Heart right ventricle (tissue), 16 donors: ENCODE results near the gene KIF26B. TPM values are rescaled to one million over a fixed set of nuclear protein-coding genes. Genes with fewer than 3 reads are reported as not detected.

ENCODE experiments used
- ATAC-seq, 8 donors: fragments of 200-7000 bp; cut with Tn5 transposase; one replicate each; pipeline ENCODE4 v1.9.1; 2020; ENCODE audit warnings: mild to moderate bottlenecking in 8 of 8, moderate library complexity in 8 of 8, moderate number of reproducible peaks in 1 of 8
- DNase-seq, 2 donors: peaks; one replicate each; pipeline ENCODE4 v3.0.0-alpha.2; 2020
- H3K27ac ChIP-seq, 10 donors: fragments of 200-600 bp; sonication (generic) in 2 of 10; one replicate each; pipeline versions ENCODE4 v1.5.0 to v1.8.0; 2020 to 2022; ENCODE audit warnings: mild to moderate bottlenecking in 3 of 10
- H3K27me3 ChIP-seq, 7 donors: fragments of 200-600 bp; one replicate each; pipeline ENCODE4 v1.8.0; 2021 to 2022; ENCODE audit warnings: mild to moderate bottlenecking in 2 of 7
- H3K36me3 ChIP-seq, 9 donors: fragments of 200-600 bp; sonication (generic) in 1 of 9; one replicate each; pipeline versions ENCODE4 v1.5.0 to v1.8.0; 2020 to 2022; ENCODE audit warnings: mild to moderate bottlenecking in 2 of 9
- H3K4me1 ChIP-seq, 9 donors: fragments of 200-600 bp; sonication (generic) in 1 of 9; one replicate each; pipeline versions ENCODE4 v1.5.0 to v1.8.0; 2020 to 2022; ENCODE audit warnings: mild to moderate bottlenecking in 4 of 9
- H3K4me3 ChIP-seq, 10 donors: fragments of 200-600 bp; sonication (generic) in 2 of 10; one replicate each; pipeline versions ENCODE4 v1.5.0 to v1.8.0; 2020 to 2022; ENCODE audit warnings: mild to moderate bottlenecking in 7 of 10, moderate library complexity in 2 of 10
- H3K9me3 ChIP-seq, 11 donors: fragments of 200-600 bp in 10 of 11; sonication (generic) in 2 of 11; one replicate each; pipeline versions ENCODE4 v1.5.0 to v1.8.0; 2013 to 2022; ENCODE audit warnings: mild to moderate bottlenecking in 2 of 11, control low read depth in 1 of 11, moderate library complexity in 1 of 11
- CTCF ChIP-seq, 9 donors: fragments of 200-600 bp; sonication (generic) in 2 of 9; IDR thresholded peaks; one replicate each; pipeline versions ENCODE4 v1.5.0 to v1.8.0; 2021 to 2022; ENCODE audit warnings: antibody characterized with exemption in 9 of 9, mild to moderate bottlenecking in 5 of 9, moderate library complexity in 1 of 9
- WGBS, 2 donors: extraction: QIAGEN DNeasy Blood & Tissue Kit; methylation state at CpG; one replicate each; pipeline ENCODE4 v1.1.7; 2013; ENCODE audit warnings: inconsistent platforms in 1 of 2; 5-methylcytosine and 5-hydroxymethylcytosine counted together
- intact Hi-C, 10 donors: fragments of 100-400 bp; cut with DNase I; formaldehyde crosslinking; loops; one replicate each; pipeline versions ENCODE4 v1.11.1 to v1.14.2; 2022
- polyA plus RNA-seq, 2 donors: library from polyadenylated mRNA; stranded (reverse); fragments of 200-250 nt; gene quantifications; one replicate each; pipeline ENCODE4 v1.2.3, GENCODE V29; 2013
- total RNA-seq, 10 donors: library from RNA; stranded (reverse); fragmentation: NEBNext Ultra II Directional in 3 of 10; extraction: Animal tissue kit (Norgen Biotek cat#: 25700) in 3 of 10; gene quantifications; one replicate each; pipeline versions ENCODE4 v1.2.1 to v1.2.4, GENCODE V29; 2021 to 2023
- donor health status: Arrhythmogenic right ventricular cardiomyopathy.
- donor health status: ischemic (EF 13 %, LVEDD 7.1; RV severe dilation, severe dysfunction).
- donor health status: healthy with polysubstance abuse.
- donor health status: DM: no; HTN: yes; CAD: no.
- donor health status: DM: no; HTN: no; CAD: no.
- donor health status: ischemic (EF 25% LVEDD 6.9; RV normal size, moderate dysfunction).
- donor health status: ischemic (EF 25% LVEDD 5.7; RV mildly dilated, moderate dysfunction).
- donor health status: healthy.
- donor health status: DM: yes; HTN: yes; CAD: no.
- donor health status: Ischemic cardiomyopathy.
- donor health status: ischemic (EF 35%, LVEDD 5.7; RV mildly dilated, moderate dysfunction).
- donor health status: nonischemic (EF 11% LVEDD 7.7; RV severe dilation, severe dysfunction).
- donor health status: DM: yes; HTN: yes; CAD: no.
- donor health status: PGD.
- donor health status: ischemic (EF 29% LVEDD 5.4; RV normal size, mild dysfunction).
- donor health status: nonischemic (EF 23%, LVEDD 6.1; RV moderate dilation, normal function).

KIF26B gene
- total and polyA plus RNA-seq, 12 donors: 0.66 to 8.8 (median 2.8) TPM

- intact Hi-C loops: no loop called here
- H3K9me3 ChIP-seq: no peaks in the 10 kb centered on the region
- whole genome bisulfite sequencing, 2 donors: 86 to 92% methylated on average over 7 of the region's 7 CpGs
- no peak overlapping the region for H3K27ac ChIP-seq
- ATAC-seq (no peak), DNase-seq (no peak)
- no peak for TF ChIP-seq CTCF (IDR thresholded peaks at IDR 0.05)
- H3K27me3 ChIP-seq: no peaks in the 10 kb centered on the region
- peaks cover 0 to 33% (median 0%) of the 10 kb centered on the region in 9 donors for H3K36me3 ChIP-seq
- no peaks in the 10 kb centered on the region for H3K4me1 ChIP-seq
- H3K4me3 ChIP-seq: no peak overlapping the region
Measured at GRCh38 chr1:245121523-245121922, 33.3 kb upstream of the KIF26B start.

GRCh38 chr1:245124241-245124640, 30.5 kb upstream of the KIF26B start:
- Histone ChIP-seq H3K27me3 (peaks cover 0 to 3% (median 2%) of the 10 kb centered on the region in 7 donors), H3K4me1 (peaks cover 0 to 3% (median 0%) of the 10 kb centered on the region in 9 donors), H3K9me3 (no peaks in the 10 kb centered on the region), H3K27ac (no peak overlapping the region), H3K4me3 (no peak overlapping the region), H3K36me3 (peaks cover 0 to 33% (median 0%) of the 10 kb centered on the region in 9 donors)
- 95 to 96% methylated on average over 6 of the region's 6 CpGs for WGBS, 2 donors
- DNase-seq (no peak), ATAC-seq (no peak)
- TF ChIP-seq CTCF (IDR thresholded peaks at IDR 0.05): no peak
- intact Hi-C loops: no loop called here

GRCh38 chr1:245124644-245125043, 30.1 kb upstream of the KIF26B start:
- ATAC-seq (no peak), DNase-seq (no peak)
- no peaks in the 10 kb centered on the region for H3K9me3 ChIP-seq
- intact Hi-C loops: no loop called here
- peaks cover 0 to 33% (median 0%) of the 10 kb centered on the region in 9 donors for H3K36me3 ChIP-seq
- H3K4me3 ChIP-seq: no peak overlapping the region
- H3K27ac ChIP-seq: no peak overlapping the region
- no peak for TF ChIP-seq CTCF (IDR thresholded peaks at IDR 0.05)
- WGBS, 2 donors: 88 to 91% methylated on average over 11 of the region's 11 CpGs
- H3K4me1 ChIP-seq: peaks cover 0 to 3% (median 0%) of the 10 kb centered on the region in 9 donors
- H3K27me3 ChIP-seq: peaks cover 0 to 8% (median 3%) of the 10 kb centered on the region in 7 donors

- intact Hi-C loops: no loop called here
- 32 to 52% methylated on average over 5 of the region's 5 CpGs for WGBS, 2 donors
- ATAC-seq: no peak
- TF ChIP-seq CTCF (IDR thresholded peaks at IDR 0.05): no peak
- Histone ChIP-seq H3K4me3 (no peak overlapping the region), H3K9me3 (no peaks in the 10 kb centered on the region), H3K27ac (no peak overlapping the region), H3K27me3 (peaks cover 0 to 18% (median 5%) of the 10 kb centered on the region in 7 donors), H3K4me1 (peaks cover 0 to 3% (median 0%) of the 10 kb centered on the region in 9 donors), H3K36me3 (peaks cover 0 to 33% (median 0%) of the 10 kb centered on the region in 9 donors)
- no peak for DNase-seq
Measured at GRCh38 chr1:245126530-245126929, 28.3 kb upstream of the KIF26B start.
